Measurements from ENCODE around the gene ATP5F1E.
A peak's percentile ranks its signal among the peaks of the same experiment; 100 is the strongest.

The ATP5F1E gene

DNA sequence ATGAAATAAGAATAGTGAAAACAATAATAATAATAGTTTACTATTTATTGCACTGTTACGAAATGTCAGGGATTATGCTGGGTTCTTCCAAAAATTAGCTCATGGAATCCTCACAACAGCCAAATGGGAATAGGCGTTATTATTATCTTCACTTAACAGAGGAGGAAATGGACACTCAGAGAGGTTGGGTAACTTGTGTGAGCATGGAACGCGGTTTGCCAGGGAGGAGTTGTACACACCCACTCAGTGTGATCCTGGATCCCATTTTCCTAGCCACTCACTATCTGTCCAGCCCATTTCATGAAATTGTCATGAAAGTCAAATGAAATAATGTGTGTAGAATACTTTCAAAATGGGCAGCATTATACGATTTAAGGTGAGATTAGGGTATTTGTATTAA lies 46.5 kb downstream of the ATP5F1E start:
- no peak for TF ChIP-seq EGR1 (IDR thresholded peaks at IDR 0.05)
- no peak for TF ChIP-seq CREB1 (IDR thresholded peaks at IDR 0.05; ENCODE audit: low read depth)
- TF ChIP-seq, protein P1, sequence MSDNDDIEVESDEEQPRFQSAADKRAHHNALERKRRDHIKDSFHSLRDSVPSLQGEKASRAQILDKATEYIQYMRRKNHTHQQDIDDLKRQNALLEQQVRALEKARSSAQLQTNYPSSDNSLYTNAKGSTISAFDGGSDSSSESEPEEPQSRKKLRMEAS (IDR thresholded peaks at IDR 0.05), result no peak
- TF ChIP-seq RAD21 (IDR thresholded peaks at IDR 0.05; ENCODE audit: low read depth), result no peak

DNA sequence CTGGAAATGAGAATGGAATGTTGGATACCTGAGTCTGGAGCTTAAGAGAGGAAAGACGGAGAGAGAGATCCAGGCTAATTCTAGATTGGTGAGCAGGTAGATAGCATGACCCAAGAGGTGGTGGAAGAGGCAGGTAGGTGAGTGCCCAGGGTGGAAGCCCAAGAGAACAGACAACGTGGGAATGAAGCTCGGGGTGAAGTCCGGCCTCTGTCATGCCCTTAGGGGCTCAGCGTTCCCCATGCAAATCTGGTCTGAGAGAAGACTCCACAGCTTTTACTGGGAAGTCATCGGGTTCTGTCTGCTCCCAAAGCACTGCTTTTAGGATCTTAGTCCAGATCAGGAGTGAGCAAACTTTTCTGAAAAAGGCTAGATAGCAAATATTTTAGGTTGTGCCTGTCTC lies 47.4 kb downstream of the ATP5F1E start:
- TF ChIP-seq TCF12 (IDR thresholded peaks at IDR 0.05; ENCODE audit: low read depth) (no peak), ZBTB7A (IDR thresholded peaks at IDR 0.05; ENCODE audit: low read depth) (no peak), RAD21 (IDR thresholded peaks at IDR 0.05; ENCODE audit: low read depth) (no peak), TAF1 (IDR thresholded peaks at IDR 0.05; ENCODE audit: low read depth) (no peak), EGR1 (IDR thresholded peaks at IDR 0.05) (no peak), TEAD4 (IDR thresholded peaks at IDR 0.05) (no peak), FOXM1 (IDR thresholded peaks at IDR 0.05; ENCODE audit: borderline replicate concordance, low read depth) (no peak), CREB1 (IDR thresholded peaks at IDR 0.05; ENCODE audit: low read depth) (no peak), CEBPB (IDR thresholded peaks at IDR 0.05) (no peak), NFIC (IDR thresholded peaks at IDR 0.05) (no peak), YY1 (IDR thresholded peaks at IDR 0.05; ENCODE audit: low read depth) (no peak), EP300 (IDR thresholded peaks at IDR 0.05; ENCODE audit: borderline replicate concordance) (no peak)
- TF ChIP-seq, protein P2, sequence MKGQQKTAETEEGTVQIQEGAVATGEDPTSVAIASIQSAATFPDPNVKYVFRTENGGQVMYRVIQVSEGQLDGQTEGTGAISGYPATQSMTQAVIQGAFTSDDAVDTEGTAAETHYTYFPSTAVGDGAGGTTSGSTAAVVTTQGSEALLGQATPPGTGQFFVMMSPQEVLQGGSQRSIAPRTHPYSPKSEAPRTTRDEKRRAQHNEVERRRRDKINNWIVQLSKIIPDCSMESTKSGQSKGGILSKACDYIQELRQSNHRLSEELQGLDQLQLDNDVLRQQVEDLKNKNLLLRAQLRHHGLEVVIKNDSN (IDR thresholded peaks at IDR 0.05), result no peak
- TF ChIP-seq, protein P3, sequence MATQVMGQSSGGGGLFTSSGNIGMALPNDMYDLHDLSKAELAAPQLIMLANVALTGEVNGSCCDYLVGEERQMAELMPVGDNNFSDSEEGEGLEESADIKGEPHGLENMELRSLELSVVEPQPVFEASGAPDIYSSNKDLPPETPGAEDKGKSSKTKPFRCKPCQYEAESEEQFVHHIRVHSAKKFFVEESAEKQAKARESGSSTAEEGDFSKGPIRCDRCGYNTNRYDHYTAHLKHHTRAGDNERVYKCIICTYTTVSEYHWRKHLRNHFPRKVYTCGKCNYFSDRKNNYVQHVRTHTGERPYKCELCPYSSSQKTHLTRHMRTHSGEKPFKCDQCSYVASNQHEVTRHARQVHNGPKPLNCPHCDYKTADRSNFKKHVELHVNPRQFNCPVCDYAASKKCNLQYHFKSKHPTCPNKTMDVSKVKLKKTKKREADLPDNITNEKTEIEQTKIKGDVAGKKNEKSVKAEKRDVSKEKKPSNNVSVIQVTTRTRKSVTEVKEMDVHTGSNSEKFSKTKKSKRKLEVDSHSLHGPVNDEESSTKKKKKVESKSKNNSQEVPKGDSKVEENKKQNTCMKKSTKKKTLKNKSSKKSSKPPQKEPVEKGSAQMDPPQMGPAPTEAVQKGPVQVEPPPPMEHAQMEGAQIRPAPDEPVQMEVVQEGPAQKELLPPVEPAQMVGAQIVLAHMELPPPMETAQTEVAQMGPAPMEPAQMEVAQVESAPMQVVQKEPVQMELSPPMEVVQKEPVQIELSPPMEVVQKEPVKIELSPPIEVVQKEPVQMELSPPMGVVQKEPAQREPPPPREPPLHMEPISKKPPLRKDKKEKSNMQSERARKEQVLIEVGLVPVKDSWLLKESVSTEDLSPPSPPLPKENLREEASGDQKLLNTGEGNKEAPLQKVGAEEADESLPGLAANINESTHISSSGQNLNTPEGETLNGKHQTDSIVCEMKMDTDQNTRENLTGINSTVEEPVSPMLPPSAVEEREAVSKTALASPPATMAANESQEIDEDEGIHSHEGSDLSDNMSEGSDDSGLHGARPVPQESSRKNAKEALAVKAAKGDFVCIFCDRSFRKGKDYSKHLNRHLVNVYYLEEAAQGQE (IDR thresholded peaks at IDR 0.05; ENCODE audit: low read depth), result no peak
- TF ChIP-seq, protein P1 (IDR thresholded peaks at IDR 0.05), result no peak

DNA sequence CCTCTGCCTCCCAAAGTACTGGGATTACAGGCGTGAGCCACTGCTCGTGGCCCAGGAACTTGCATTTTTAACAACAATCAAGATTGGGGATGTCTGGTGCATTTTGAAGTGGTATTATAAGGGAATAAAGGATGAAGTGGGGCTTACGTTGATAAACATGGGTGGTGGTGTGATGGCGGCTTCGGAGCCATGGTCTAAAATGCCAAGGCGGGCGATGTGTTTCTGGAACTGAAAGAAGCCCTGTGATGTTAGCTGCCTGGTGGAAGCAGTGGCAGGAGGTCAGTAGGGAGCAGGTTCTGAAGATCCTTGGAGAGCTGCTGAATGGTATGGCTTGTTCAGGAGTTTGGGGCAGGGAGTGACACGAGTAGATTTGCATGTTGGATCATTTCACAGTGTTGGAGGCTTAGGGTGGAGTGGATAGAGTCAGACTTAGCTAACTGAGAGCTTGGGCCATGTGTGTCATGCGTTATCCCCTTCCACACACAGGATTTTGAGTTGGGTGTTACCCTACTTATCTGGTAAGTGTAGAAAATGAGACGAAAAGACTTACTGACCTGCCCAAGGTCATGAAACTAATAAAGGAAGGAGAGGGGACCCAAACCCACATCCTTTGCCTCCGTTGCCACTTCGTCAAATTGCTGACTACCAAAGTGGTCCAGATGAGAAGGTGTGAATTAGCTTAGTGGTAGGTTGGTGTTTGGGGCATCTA lies 49.6 kb downstream of the ATP5F1E start:
- TF ChIP-seq TAF1 (IDR thresholded peaks at IDR 0.05; ENCODE audit: low read depth), result no peak
- TF ChIP-seq TEAD4 (IDR thresholded peaks at IDR 0.05), result no peak
- TF ChIP-seq, protein P1 (IDR thresholded peaks at IDR 0.05), result no peak
- TF ChIP-seq CEBPB (IDR thresholded peaks at IDR 0.05), result no peak
- TF ChIP-seq EGR1 (IDR thresholded peaks at IDR 0.05), result no peak

DNA sequence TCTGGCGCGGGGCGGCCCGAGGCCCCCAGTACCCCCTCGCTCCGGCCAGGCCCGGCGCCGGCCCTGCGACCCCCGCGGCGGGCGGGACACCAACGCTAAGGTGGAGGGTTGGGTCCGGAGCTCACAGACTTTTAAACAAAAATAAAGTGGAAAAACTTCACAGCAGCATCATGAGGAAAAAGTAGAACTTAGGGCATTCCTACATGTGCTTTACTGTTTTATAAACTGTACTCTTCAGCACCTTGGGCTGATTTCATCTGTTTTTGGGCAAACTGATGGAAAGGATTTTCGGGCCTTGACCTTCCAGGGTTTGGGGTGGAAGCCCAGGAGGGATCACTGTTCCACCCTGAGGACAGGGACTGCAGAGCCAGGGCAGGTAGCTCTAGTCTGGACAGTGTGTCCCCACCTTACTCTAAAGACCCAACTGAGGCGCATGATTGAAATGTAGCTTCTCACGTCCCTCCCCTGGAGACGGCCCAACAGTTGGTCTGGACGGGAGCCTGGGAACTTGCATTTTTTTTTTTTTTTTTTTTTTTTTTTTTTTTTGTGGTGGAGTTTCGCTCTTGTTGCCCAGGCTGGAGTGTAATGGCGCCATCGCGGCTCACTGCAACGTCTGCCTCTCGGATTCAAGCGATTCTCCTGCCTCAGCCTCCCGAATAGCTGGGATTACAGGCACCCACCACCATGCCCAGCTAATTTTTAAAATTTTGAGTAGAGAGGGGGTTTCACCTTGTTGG lies 50.3 kb downstream of the ATP5F1E start:
- TF ChIP-seq TAF1 (IDR thresholded peaks at IDR 0.05; ENCODE audit: low read depth), result no peak
- no peak for TF ChIP-seq FOXM1 (IDR thresholded peaks at IDR 0.05; ENCODE audit: borderline replicate concordance, low read depth)
- no peak for TF ChIP-seq TEAD4 (IDR thresholded peaks at IDR 0.05)
- TF ChIP-seq, protein P1 (IDR thresholded peaks at IDR 0.05), result no peak
- TF ChIP-seq TCF12 (IDR thresholded peaks at IDR 0.05; ENCODE audit: low read depth), result no peak

DNA sequence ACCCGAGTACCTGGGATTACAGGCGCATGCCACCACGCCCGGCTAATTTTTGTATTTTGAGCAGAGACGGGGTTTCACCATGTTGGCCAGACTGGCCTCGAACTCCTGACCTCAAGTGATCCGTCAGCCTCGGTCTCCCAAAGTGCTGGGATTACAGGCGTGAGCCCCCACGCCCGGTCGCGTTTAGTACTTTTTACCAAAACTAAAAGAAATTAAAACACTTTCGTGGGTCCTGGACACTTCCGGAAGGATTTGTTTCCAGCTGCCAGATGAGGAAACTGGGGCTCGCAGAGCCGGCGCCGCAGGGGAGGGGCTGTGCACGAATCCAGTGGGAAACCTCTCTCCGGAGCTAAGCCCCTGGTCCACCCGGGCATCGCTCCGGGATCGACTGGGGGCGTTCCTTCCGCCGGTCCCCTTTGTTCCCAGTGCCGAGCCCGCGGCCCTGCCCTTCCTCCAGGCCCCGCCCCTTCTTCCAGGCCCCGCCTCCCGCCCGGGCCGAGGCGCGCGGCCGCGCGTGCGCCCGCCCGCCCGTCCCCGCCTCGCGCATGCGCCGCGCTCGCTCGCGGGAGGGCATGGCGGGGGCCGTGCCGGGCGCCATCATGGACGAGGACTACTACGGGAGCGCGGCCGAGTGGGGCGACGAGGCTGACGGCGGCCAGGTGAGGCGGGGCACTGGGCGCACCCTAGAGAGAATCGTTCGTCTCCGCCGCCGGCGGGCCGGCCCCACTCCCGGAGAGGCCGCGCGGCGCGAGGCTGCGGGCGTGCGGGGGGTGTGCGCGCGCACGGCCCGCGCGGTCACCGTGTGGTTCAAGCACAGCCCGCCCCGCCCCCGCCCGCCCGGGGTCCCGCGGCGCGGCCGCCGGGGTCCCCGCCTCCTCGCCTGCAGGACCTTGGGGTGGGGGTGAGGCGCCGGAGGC lies 51.2 kb downstream of the ATP5F1E start, which contains the start of gene NELFCD:
NELFCD (plus strand) TSS at position 546 of the 917 bp plus-strand sequence; CDS start at position 600, 54 bp downstream.
- TF ChIP-seq EGR1 (IDR thresholded peaks at IDR 0.05) (peak; percentile 31; the same call in 1 of the 2 replicates), YY1 (IDR thresholded peaks at IDR 0.05; ENCODE audit: low read depth) (peak; percentile 92), ZBTB7A (IDR thresholded peaks at IDR 0.05; ENCODE audit: low read depth) (0 out of 2 replicates have a peak, but pooled peaks have one; percentile 47), TAF1 (IDR thresholded peaks at IDR 0.05; ENCODE audit: low read depth) (peak; percentile 68; the same call in 1 of the 2 replicates), EP300 (IDR thresholded peaks at IDR 0.05; ENCODE audit: borderline replicate concordance) (no peak)
- TF ChIP-seq, protein P1 (IDR thresholded peaks at IDR 0.05), result peak; percentile 25; the same call in 1 of the 2 replicates
- TF ChIP-seq, protein P3 (IDR thresholded peaks at IDR 0.05; ENCODE audit: low read depth), result no peak
